Endothelial cell of umbilical vein (primary cell): ENCODE measurements around the gene SPNS2. TPM values are rescaled to one million over a fixed set of nuclear protein-coding genes. Genes with fewer than 3 reads are reported as not detected.

Experiments used
- BruUV-seq: library from RNA; stranded (reverse); fragments of 400-500 nt; replicated peaks from 2 replicates; lab custom pipeline; 2021; lab: Mats Ljungman, UMichigan
- CTCF ChIA-PET: fragments of 300-600, 350-600 bp; sonication (Branson Sonifier 250); formaldehyde crosslinking; loops from one replicate; lab custom pipeline; 2021; ENCODE audit warnings: antibody characterized with exemption, inconsistent platforms; lab: Charles Lee
- POLR2A ChIA-PET: fragments of 300-600, 350-600 bp; sonication (Branson Sonifier 250); formaldehyde crosslinking; loops from one replicate; lab custom pipeline; 2021; ENCODE audit warnings: antibody characterized with exemption, inconsistent platforms; lab: Charles Lee
- DNase-seq: peaks from one replicate; pipeline ENCODE4 v3.0.0-alpha.2; 2011; ENCODE audit warnings: low read depth, low spot score
- FAIRE-seq: peaks from 2 replicates; lab custom pipeline; 2011; peaks lifted over from hg19 to GRCh38; lab: Jason Lieb, UNC
- H2AFZ ChIP-seq: 2 replicates; pipeline ENCODE4 v1.6.0; 2012; ENCODE audit warnings: low read depth, low read length, control low read depth, inconsistent platforms
- H3K27ac ChIP-seq: 2 replicates; pipeline ENCODE4 v1.5.1; 2011; ENCODE audit warnings: low read depth, mild to moderate bottlenecking, control low read depth, low read length, moderate library complexity; ENCODE audit not compliant: insufficient read depth
- H3K27me3 ChIP-seq, 2 experiments: 2 replicates each; pipeline versions ENCODE4 v1.6.0 to v1.6.1; 2011; ENCODE audit warnings: low read length in 2 of 2, mixed read lengths in 1 of 2; ENCODE audit not compliant: control insufficient read depth in 2 of 2, insufficient read depth in 2 of 2
- H3K36me3 ChIP-seq, 2 experiments: 2 replicates in 1 of 2; 3 replicates in 1 of 2; pipeline ENCODE4 v1.5.1; 2011; ENCODE audit warnings: low read length in 2 of 2, mild to moderate bottlenecking in 1 of 2, moderate library complexity in 1 of 2; ENCODE audit not compliant: control insufficient read depth in 2 of 2, insufficient read depth in 2 of 2; ENCODE audit errors: extremely low read depth in 1 of 2
- H3K4me1 ChIP-seq: 3 replicates; pipeline ENCODE4 v1.5.1; 2011; ENCODE audit warnings: mild to moderate bottlenecking, low read length; ENCODE audit not compliant: control insufficient read depth, insufficient read depth; ENCODE audit errors: extremely low read depth
- H3K4me2 ChIP-seq: 2 replicates; pipeline ENCODE4 v1.6.1; 2011; ENCODE audit warnings: low read length, control low read depth, mixed read lengths; ENCODE audit not compliant: insufficient read depth
- H3K4me3 ChIP-seq, 3 experiments: fragments of 200-600 bp in 1 of 3; sonication (generic), shearing (Covaris generic) in 1 of 3; replicated peaks in 1 of 3; 2 replicates each; pipeline ENCODE4 v1.5.1; 2011 to 2016; ENCODE audit warnings: control low read depth in 3 of 3, low read length in 3 of 3, mild to moderate bottlenecking in 2 of 3, inconsistent platforms in 1 of 3, low read depth in 1 of 3, moderate library complexity in 1 of 3; ENCODE audit not compliant: insufficient read depth in 1 of 3
- H3K79me2 ChIP-seq: 2 replicates; pipeline ENCODE4 v1.6.0; 2012; ENCODE audit warnings: low read length, inconsistent platforms; ENCODE audit not compliant: control insufficient read depth, insufficient read depth
- H3K9ac ChIP-seq: replicated peaks from 2 replicates; pipeline ENCODE3; 2011; ENCODE audit warnings: low read length, control low read depth; ENCODE audit not compliant: insufficient read depth; ENCODE audit errors: extremely low read depth
- H3K9me1 ChIP-seq: replicated peaks from 3 replicates; pipeline ENCODE4 v1.6.0; 2011; ENCODE audit warnings: mild to moderate bottlenecking, low read length; ENCODE audit not compliant: control insufficient read depth, insufficient read depth; ENCODE audit errors: extremely low read depth
- H3K9me3 ChIP-seq: replicated peaks from 2 replicates; pipeline ENCODE4 v1.5.1; 2012; ENCODE audit warnings: low read length, inconsistent platforms; ENCODE audit not compliant: control insufficient read depth, insufficient read depth
- H4K20me1 ChIP-seq: replicated peaks from 2 replicates; pipeline ENCODE3; 2011; ENCODE audit warnings: mild to moderate bottlenecking, low read length; ENCODE audit not compliant: control insufficient read depth, insufficient read depth; ENCODE audit errors: extremely low read depth
- EZH2 ChIP-seq: IDR thresholded peaks from 2 replicates; pipeline ENCODE4 v1.6.1; 2012; ENCODE audit warnings: borderline replicate concordance, low read depth, mild to moderate bottlenecking, moderate library complexity, low read length, inconsistent platforms; ENCODE audit not compliant: severe bottlenecking
- FOS ChIP-seq: IDR thresholded peaks from 2 replicates; pipeline ENCODE4 v1.6.1; 2011; ENCODE audit warnings: mild to moderate bottlenecking, low read length, moderate library complexity, borderline replicate concordance; ENCODE audit not compliant: insufficient read depth
- JUN ChIP-seq: IDR thresholded peaks from 2 replicates; pipeline ENCODE4 v1.6.1; 2011; ENCODE audit warnings: borderline replicate concordance, low read depth; ENCODE audit not compliant: insufficient read length, insufficient read depth
- MYC ChIP-seq: IDR thresholded peaks from one replicate; pipeline ENCODE4 v1.6.1; 2011; ENCODE audit warnings: mild to moderate bottlenecking, low read depth, low read length
- POLR2A ChIP-seq: IDR thresholded peaks from 2 replicates; pipeline ENCODE4 v1.6.1; 2012; ENCODE audit warnings: low read depth, mild to moderate bottlenecking, control low read depth, low read length
- dilution Hi-C: fragments of 300-500 bp; cut with MboI; formaldehyde crosslinking; loops from one replicate; pipeline ENCODE4 v1.15.0; 2019; ENCODE audit warnings: low sequenced_read_pairs; ENCODE audit not compliant: extremely low pct_ligation_motif_present
- intact Hi-C: fragments of 100-400 bp; cut with micrococcal nuclease; formaldehyde crosslinking; loops from one replicate; pipeline ENCODE4 v1.10.0; 2022
- polyA plus RNA-seq, 4 experiments: library from polyadenylated mRNA; depleted of rRNA in 3 of 4; stranded (reverse) in 3 of 4; unstranded in 1 of 4; fragments of >200 nt; gene quantifications; 2 replicates each; pipeline versions ENCODE4 v1.2.1 to v1.2.3, GENCODE V29; 2011 to 2012; ENCODE audit warnings: missing spikeins in 1 of 4
- total RNA-seq: library from RNA; stranded (reverse); gene quantifications from 2 replicates; pipeline ENCODE4 v1.2.3, GENCODE V29; 2021
- TF ChIP-seq, protein P1 (sequence below): IDR thresholded peaks from 2 replicates; pipeline ENCODE4 v1.6.1; 2011; ENCODE audit not compliant: insufficient read depth, insufficient read length

The SPNS2 gene
- total and polyA plus RNA-seq, 2 donors (not counting 3 experiments of a cell fraction or from before 2014, with no cell fraction given): 70.2 to 77.3 TPM

DNA sequence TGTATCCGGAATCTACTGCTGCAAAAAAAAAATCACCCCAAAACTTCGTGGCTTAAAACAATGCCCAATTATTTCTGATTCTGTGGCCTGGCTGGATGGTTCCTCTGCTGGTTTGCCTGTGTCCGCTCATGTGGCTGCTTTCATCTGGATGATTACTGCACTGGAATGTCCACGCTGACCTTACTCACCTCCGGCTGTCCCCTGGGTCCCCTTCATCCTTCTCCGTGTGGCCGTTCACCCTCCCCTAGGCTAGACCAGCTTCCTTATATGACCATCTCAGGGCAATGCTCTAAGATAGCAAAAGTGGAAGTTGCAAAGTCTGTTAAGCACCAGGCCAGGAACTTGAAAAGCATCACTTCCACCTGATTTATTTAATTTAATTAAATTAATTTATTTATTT is 31.4 kb upstream of the SPNS2 start:
- Histone ChIP-seq H3K4me3 (no peak overlapping the region), H3K27me3 (no peaks in the 10 kb centered on the region), H3K36me3 (no peaks in the 10 kb centered on the region), H3K27ac (no peak overlapping the region), H3K9me3 (no peaks in the 10 kb centered on the region), H3K79me2 (no peaks in the 10 kb centered on the region), H3K4me2 (no peak overlapping the region), H3K4me1 (no peaks in the 10 kb centered on the region), H4K20me1 (no peaks in the 10 kb centered on the region), H3K9me1 (no peaks in the 10 kb centered on the region), H2AFZ (no peak overlapping the region), H3K9ac (no peak overlapping the region)
- ChIA-PET CTCF (interaction anchor here (1.1 to 1.3 kb wide), 3 partner anchors 15 to 32 kb away, joined by 3 to 4 read pairs (median 3); no protein-coding TSS in a partner anchor), POLR2A (no interaction called here)
- TF ChIP-seq, protein P1, sequence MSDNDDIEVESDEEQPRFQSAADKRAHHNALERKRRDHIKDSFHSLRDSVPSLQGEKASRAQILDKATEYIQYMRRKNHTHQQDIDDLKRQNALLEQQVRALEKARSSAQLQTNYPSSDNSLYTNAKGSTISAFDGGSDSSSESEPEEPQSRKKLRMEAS: no peak
- TF ChIP-seq POLR2A: no peak
- no peak for TF ChIP-seq MYC
- TF ChIP-seq JUN: no peak
- no peak for TF ChIP-seq FOS
- no peak for FAIRE-seq
- intact Hi-C loops (no loop called here), dilution Hi-C loops (no loop called here)
- DNase-seq: no peak
- BruUV-seq: no TSS peak

DNA sequence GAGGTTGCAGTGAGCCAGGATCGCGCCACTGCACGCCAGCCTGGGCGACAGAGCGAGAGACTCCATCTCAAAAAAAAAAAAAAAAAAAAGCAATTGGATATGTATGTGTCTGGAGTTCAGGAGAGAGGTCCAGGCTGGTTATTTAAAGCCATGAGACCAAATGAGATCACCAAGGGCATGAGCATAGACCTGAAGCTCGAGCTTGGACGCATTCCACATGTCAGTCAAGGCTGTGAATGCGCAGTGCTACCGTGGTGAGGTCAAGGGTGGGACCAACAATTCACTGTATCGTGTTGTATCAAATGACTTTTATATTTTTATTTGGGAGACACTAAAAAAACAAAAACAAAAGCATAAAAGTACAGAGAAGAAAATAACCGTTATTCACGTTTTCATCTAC is 29.1 kb upstream of the SPNS2 start:
- POLR2A ChIA-PET: no interaction called here
- H3K9ac ChIP-seq: no peak overlapping the region
- H3K4me1 ChIP-seq: no peaks in the 10 kb centered on the region
- no peak overlapping the region for H3K27ac ChIP-seq
- H3K9me1 ChIP-seq: no peaks in the 10 kb centered on the region
- CTCF ChIA-PET: no interaction called here
- no peaks in the 10 kb centered on the region for H3K36me3 ChIP-seq
- FAIRE-seq (no peak), DNase-seq (no peak)
- no peak overlapping the region for H3K4me2 ChIP-seq
- H3K79me2 ChIP-seq: no peaks in the 10 kb centered on the region
- intact Hi-C loops (no loop called here), dilution Hi-C loops (no loop called here)
- BruUV-seq: no TSS peak
- no peaks in the 10 kb centered on the region for H3K9me3 ChIP-seq
- no peaks in the 10 kb centered on the region for H3K27me3 ChIP-seq
- TF ChIP-seq EZH2 (no peak), JUN (no peak)
- H4K20me1 ChIP-seq: no peaks in the 10 kb centered on the region
- H2AFZ ChIP-seq: no peak overlapping the region
- H3K4me3 ChIP-seq: no peak overlapping the region
